ENCODE results near the gene CHSY1. TPM values are rescaled to one million over a fixed set of nuclear protein-coding genes. Genes with fewer than 3 reads are reported as not detected.

CHSY1 gene
- total RNA-seq, 4 donors from 2014 or later: 16.9 to 85.3 (median 39.4) TPM

DNA sequence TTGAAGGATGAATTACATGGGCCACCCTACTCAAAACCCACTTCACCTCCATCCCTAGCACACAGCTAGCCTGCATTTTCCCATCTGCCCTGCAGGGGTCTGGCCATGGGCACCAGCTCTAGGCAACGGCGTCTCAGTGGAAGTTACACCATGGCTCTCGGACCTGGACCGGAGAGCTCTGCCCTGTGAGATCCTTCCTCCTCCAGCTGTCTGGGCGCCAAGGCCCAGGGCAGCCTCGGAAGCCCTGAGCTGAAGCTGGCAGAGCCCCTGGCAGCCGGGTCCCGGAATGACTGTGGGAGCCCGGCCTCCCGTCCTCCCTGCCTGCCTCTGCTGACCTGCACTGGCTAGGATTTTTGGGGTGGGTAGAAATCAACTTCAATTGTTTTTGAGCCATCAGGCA lies 98.9 kb downstream of the CHSY1 start:
- no peak for DNase-seq (ENCODE audit: low spot score)
- no peak for ATAC-seq (ENCODE audit: low FRiP score)
- TF ChIP-seq CTCF (IDR thresholded peaks at IDR 0.05): no peak

DNA sequence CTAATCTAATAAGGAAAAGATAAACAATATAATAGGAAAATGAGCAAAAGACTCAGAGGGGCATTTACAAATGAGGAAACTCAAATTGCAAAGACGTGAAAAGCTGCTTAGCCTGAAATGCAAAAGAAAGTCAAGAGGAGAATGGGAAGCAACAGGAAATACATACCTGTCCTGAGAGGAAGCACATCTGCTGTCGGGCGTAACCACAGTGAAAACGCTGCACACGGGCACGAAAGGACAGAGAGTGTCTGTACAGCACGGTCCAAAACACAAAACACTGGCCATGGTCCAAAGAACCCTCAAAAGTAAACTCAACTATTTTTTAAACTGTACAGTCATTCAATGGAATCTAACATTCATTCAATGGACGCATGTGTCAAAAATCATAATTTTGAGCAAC lies 100.6 kb downstream of the CHSY1 start:
- no peak for ATAC-seq (ENCODE audit: low FRiP score)
- DNase-seq (ENCODE audit: low spot score): no peak
- no peak for TF ChIP-seq CTCF (IDR thresholded peaks at IDR 0.05)

DNA sequence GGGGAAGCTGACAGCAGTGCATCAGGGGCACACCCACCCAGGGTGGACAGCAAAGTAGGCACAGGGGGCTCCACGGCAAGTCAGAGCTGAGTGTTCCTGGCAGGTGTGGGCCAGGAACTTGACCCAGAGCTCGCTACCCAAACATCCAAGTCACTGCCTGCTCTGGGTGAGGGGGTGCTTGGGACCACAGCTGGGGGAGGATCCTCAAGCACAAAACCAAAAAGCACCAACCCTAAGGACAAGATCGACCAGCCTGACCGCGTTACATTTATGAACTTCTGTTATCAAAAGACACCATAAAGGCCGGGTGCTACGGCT lies 101.2 kb downstream of the CHSY1 start:
- DNase-seq (ENCODE audit: low spot score): no peak
- no peak for ATAC-seq (ENCODE audit: low FRiP score)
- TF ChIP-seq CTCF (IDR thresholded peaks at IDR 0.05): no peak

DNA sequence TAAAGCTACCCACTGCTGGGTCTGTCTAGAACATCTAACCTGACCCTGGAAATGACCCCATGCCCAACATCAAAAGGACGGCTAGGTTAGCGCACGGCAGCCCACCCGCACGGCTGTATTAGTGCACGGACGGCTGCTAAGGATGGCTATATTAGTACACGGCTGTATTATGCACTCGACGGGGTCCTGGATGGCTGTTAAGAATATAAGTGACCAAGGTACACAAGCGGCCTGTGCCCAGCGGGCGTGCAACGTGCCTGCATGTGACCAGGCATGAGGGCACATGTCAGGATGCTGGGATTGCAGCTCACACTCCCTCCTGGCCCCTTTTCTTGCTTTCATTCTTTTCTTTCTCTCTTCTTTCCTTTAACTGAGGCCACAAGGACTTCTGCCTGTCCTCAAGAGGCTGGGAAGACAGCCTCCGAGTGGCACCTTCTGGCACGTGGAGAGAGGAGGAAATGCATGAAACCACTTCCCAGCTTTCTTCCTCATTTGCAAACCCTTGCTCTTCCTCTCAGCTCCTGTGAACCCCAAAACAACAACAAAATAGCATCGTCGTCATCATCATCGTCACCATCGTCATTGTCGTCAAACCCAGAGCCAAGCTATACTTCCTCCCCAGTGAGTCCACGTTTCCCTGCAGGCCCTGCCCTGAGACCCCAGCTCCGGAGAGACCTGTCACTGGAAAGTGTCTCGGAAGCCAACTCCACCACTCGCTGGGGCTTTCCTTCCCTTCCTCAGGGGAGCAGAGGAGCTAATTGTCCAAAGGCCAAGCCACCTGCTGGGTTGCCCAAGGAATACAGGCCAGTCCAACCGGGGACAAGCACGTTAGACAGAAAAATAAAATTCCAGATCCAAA lies 101.8 kb downstream of the CHSY1 start:
- DNase-seq (ENCODE audit: low spot score): no peak
- TF ChIP-seq CTCF (IDR thresholded peaks at IDR 0.05): no peak
- no peak for ATAC-seq (ENCODE audit: low FRiP score)

GRCh38 chr15:101148881-101149664 lies 102.8 kb downstream of the CHSY1 start:
- DNase-seq (ENCODE audit: low spot score) (no peak), ATAC-seq (ENCODE audit: low FRiP score) (no peak)
- TF ChIP-seq CTCF (IDR thresholded peaks at IDR 0.05): no peak

- TF ChIP-seq CTCF (IDR thresholded peaks at IDR 0.05): no peak
- ATAC-seq (ENCODE audit: low FRiP score): no peak
- DNase-seq (ENCODE audit: low spot score): no peak
These were observed 103.5 kb downstream of the CHSY1 start for GRCh38 chr15:101148166-101148880.

Measured in omental fat pad (tissue), 4 donors.